Skin epidermis (tissue), 12 donors: ENCODE results near the gene SSR1.

Experiments
- H3K27ac ChIP-seq, 21 experiments: fragments of 200-600 bp; sonication (generic) in 11 of 21; one replicate each; pipeline ENCODE4 v1.5.0; 2020; ENCODE audit warnings: mild to moderate bottlenecking in 3 of 21, inconsistent platforms in 2 of 21, moderate library complexity in 2 of 21
- H3K4me3 ChIP-seq, 7 experiments: fragments of 200-600 bp; sonication (generic) in 2 of 7; one replicate each; pipeline ENCODE4 v1.5.0; 2020; ENCODE audit warnings: inconsistent platforms in 2 of 7, mild to moderate bottlenecking in 2 of 7, moderate library complexity in 1 of 7

SSR1 gene

DNA sequence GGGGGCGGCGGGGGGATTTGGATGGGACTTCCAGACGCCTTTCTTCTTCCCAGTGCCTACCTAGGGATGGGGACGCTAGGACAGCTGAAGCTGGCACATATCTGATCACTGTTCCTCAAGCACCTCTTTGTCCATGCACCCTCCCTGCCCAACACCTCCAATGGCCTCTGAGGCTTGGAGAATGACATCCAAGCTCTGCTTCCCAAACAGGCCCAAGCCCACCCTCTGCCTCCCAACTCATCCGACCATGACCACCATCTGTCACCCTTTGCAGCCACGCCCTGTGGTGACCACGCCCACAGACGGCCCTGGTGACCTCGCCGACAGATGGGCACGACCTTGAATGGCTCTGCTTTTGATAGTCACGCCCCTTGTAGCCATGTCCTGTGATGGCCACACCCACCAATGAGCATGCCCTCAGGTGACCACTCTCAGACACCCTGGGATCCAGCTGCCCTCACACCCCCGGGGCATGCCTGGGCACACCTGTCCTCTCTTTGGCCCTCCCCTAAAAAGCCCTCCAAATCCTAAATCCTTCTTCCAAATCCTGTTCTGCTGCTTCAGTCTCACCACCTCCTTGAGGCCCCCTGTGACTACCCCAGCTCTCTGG lies 51.0 kb downstream of the SSR1 start:
- H3K27ac ChIP-seq = peak overlapping the region; percentile 5 to 79 (median 58)

GRCh38 chr6:7261032-7261841 lies 51.8 kb downstream of the SSR1 start:
- H3K27ac ChIP-seq = peak overlapping the region; percentile 26 to 79 (median 62)

More for the DNA sequence above, 51.0 kb downstream of the SSR1 start:
- peak overlapping the region; percentile 35 to 55 (median 44) for H3K4me3 ChIP-seq

GRCh38 chr6:7260291-7261031 lies 52.5 kb downstream of the SSR1 start:
- H3K27ac ChIP-seq = peak overlapping the region in 20 of 21 experiments; percentile 30 to 79 (median 62)

More at GRCh38 chr6:7261032-7261841, 51.8 kb downstream of the SSR1 start:
- H3K4me3 ChIP-seq = peak overlapping the region; percentile 35 to 55 (median 44)

GRCh38 chr6:7258231-7258763 lies 54.7 kb downstream of the SSR1 start:
- Histone ChIP-seq H3K27ac (no peak overlapping the region), H3K4me3 (no peak overlapping the region)

More at GRCh38 chr6:7260291-7261031, 52.5 kb downstream of the SSR1 start:
- peak overlapping the region; percentile 35 to 55 (median 44) for H3K4me3 ChIP-seq

GRCh38 chr6:7257521-7258230 lies 55.3 kb downstream of the SSR1 start:
- Histone ChIP-seq H3K4me3 (no peak overlapping the region), H3K27ac (no peak overlapping the region)

- H3K27ac ChIP-seq = no peak overlapping the region
Measured at GRCh38 chr6:7256785-7257184, 56.2 kb downstream of the SSR1 start.

GRCh38 chr6:7255918-7256317 lies 57.1 kb downstream of the SSR1 start:
- Histone ChIP-seq H3K4me3 (no peak overlapping the region), H3K27ac (peak overlapping the region in 4 of 21 experiments; percentile 50 to 74 (median 63))

More at GRCh38 chr6:7256785-7257184, 56.2 kb downstream of the SSR1 start:
- no peak overlapping the region for H3K4me3 ChIP-seq

DNA sequence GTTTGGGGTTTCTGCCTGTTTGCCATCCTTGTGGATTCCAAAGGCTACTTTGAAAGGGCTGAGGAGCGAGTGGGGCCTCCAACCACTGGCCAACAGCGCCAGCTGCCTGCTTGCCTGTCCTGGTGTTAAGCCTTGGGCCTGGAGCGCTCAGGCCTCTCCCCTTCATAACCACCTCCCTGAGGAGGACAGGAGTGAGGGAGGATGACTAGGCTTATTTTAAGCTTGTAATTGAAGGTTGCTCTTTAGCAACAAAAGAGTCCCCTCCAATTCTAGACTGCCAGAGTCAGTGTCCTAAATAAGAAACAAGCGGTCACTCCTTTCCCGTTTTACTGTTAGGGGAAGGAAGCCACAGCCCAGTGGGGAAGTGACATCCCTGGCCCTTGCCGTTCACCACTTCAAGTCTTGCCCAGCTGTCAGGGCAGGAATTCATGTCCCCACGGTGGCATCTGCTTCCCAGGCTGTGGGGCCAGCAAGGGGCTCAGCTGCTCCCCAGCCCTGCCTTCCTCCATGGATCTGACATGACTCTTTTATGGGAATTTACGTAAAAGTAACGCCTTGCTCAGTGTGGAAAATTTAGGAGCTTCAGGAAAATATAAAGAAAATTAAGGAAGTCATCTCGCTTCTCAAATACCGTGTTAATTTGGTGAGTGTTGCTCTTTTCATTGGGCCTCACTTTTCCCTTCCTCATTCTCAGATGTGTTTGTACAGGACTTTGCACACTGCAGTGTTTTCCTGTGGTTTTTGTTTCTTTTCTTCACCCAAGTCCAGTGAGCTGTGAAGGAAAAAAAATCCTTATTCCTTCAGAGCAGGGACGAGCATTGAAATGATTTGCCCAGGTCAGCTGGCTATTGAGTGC lies 57.8 kb downstream of the SSR1 start:
- Histone ChIP-seq H3K27ac (peak overlapping the region in 14 of 21 experiments; percentile 11 to 74 (median 48)), H3K4me3 (no peak overlapping the region)

- Histone ChIP-seq H3K27ac (peak overlapping the region in 6 of 21 experiments; percentile 23 to 68 (median 32)), H3K4me3 (no peak overlapping the region)
Measured at GRCh38 chr6:7252390-7252789, 60.6 kb downstream of the SSR1 start.

DNA sequence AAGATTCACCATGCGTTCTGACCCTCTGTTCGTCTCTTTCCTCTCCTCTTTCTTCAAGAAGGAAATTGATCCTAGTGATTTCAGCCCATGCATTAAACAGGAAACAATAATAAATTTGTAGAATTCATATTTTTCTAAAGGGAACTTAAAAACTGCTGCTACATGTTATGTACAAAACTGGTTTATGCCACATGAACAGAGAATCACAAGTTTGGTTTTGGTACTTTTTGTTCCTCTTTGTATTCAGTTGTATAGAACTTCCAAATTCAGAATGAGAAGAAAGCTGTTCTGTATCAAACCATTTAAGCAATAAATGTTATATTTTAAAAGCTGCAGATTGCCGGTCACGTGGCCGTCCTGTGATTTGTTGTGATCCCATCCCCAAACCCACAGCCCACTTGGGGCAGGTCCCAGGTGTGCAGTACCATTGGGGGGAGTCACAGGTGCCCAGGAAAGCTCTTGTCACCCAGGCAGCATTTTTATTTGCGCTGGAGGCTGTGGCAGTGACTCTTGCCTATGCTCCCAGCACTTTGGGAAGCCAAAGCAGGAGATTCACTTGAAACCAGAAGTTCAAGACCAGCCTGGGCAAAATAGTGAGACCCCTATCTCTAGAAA lies 61.2 kb downstream of the SSR1 start:
- no peak overlapping the region for H3K4me3 ChIP-seq
- peak overlapping the region in 7 of 21 experiments; percentile 23 to 68 (median 30) for H3K27ac ChIP-seq

DNA sequence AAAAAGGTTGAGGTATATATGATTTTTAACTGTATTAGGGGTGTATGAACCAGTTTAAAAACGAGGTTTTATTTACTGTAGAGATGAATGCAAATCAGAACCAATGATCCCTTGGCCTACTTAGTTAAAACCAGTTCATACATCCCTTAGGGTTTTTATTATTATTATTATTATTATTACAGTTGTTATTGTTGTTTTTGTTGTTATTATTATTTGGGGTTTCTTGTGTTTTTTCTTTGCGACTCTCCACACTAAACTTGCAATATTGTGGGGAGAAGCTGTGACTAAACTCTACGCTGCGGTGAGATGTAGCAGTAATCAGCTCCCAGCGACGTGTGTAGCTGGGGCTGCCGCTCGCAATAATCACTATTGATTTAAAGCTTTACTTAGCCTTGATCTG lies 62.2 kb downstream of the SSR1 start:
- Histone ChIP-seq H3K4me3 (no peak overlapping the region), H3K27ac (no peak overlapping the region)

DNA sequence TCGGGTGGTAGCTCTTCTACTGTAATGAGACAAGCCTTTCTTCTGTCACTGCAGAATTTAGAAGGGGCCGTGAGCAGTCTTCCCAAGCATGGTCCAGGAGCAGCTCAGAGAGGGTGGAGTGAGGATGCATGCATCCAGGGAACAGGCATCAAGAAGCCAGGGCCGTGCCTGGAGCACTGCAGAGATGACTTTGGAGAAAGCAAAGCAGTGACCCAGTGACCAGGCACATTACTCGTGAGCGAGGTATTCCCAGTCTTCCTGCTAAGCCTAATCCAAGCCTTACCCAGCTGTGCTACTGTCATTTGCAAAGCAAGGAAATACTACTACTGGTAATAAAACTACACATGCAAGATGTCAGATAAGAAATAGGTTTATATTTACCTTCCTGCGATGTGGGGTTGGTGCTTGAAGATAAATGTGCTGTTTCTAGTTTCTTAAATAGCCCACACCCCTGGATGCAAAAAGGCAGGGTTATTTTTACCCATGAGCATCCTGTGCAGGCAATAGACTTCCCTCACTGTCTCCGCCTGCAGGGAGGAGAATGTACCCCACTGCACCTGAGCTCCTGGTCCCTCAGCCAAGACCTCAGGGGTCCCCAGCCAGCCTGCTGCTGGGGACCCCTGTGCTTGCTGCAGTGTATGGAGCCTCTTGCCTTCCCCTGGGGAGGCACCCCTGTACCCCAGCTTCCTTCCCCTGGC lies 62.9 kb downstream of the SSR1 start:
- Histone ChIP-seq H3K27ac (no peak overlapping the region), H3K4me3 (no peak overlapping the region)

DNA sequence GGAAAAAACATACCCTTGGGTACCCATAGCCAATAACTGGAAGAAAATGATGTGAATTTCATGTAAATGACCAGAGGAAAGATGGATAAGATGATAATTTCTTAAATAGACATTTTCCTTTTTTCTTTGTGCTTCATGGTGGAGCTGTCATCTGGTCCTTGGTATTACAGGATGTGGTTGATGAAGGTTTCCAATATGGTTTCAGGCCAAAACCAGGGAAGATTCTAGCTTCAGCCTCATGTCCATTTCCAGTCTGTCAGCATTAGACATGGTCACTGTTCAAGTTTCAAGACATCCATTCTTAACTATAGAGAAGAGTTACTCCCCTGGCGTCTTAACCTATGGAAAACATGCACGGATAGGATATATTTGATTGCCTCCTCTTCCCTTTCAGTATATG lies 63.6 kb downstream of the SSR1 start:
- no peak overlapping the region for H3K27ac ChIP-seq
- H3K4me3 ChIP-seq = no peak overlapping the region

DNA sequence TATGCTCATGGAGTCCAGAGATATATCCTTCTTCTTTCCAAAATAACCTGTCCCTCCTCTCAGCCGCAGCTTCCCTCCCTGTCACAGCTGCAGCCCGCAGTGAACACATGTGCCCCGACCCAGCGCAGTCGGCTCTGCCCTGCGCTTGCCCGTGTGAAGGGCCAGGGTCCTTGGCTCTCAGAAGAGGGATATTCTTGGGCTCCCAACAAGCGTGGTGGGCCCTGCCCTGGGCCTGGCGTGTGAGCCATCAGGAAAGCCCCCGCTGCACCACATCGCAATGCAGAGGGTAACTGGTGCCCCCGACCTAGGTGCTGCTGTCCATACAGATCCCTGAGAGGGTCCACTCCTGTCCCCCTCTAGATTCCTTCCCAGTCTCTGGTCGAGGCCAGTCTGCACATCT lies 65.2 kb downstream of the SSR1 start:
- Histone ChIP-seq H3K4me3 (no peak overlapping the region), H3K27ac (no peak overlapping the region)

DNA sequence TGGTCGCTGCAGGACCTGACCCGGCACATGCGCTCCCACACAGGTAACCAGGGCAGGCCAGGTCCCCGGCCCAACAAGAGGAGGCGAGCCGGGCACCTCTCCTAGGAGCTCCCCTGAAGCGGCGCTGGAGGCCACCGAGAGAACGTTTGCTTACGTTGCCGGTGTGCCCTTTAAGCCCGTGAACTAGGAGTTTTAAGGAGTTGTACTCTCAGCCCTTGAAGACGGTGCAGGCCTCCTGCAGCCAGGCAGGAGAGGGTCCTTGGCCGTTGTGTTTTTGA lies 65.9 kb downstream of the SSR1 start:
- Histone ChIP-seq H3K27ac (no peak overlapping the region), H3K4me3 (no peak overlapping the region)

DNA sequence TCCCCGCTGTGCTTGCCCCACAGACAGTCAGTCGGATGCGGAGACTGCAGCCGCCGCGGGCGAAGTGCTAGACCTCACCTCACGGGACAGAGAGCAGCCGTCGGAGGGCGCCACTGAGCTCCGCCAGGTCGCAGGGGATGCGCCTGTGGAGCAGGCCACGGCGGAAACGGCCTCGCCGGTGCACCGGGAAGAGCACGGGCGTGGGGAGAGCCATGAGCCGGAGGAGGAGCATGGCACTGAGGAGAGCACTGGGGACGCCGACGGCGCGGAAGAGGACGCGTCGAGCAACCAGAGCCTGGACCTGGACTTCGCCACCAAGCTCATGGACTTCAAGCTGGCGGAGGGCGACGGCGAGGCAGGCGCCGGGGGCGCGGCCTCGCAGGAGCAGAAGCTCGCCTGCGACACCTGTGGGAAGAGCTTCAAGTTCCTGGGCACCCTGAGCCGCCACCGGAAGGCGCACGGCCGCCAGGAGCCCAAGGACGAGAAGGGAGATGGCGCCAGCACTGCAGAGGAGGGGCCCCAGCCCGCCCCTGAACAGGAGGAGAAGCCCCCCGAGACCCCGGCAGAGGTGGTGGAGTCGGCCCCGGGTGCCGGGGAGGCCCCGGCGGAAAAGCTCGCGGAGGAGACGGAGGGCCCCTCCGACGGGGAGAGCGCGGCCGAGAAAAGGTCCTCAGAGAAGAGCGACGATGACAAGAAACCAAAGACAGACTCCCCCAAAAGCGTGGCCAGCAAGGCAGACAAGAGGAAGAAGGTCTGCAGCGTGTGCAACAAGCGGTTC lies 66.4 kb downstream of the SSR1 start:
- Histone ChIP-seq H3K27ac (no peak overlapping the region), H3K4me3 (no peak overlapping the region)
